IPS-18c (cell line): ENCODE data around the gene USP25.

Source experiments
- H3K4me3 ChIP-seq: 2 replicates; pipeline ENCODE4 v1.7.0; 2013; ENCODE audit warnings: low read depth, mild to moderate bottlenecking, low read length, moderate library complexity; ENCODE audit not compliant: insufficient read depth
- H3K9me3 ChIP-seq: one replicate; pipeline ENCODE4 v1.6.1; 2013; ENCODE audit warnings: mild to moderate bottlenecking, low read length, moderate library complexity; ENCODE audit not compliant: control insufficient read depth, insufficient read depth

USP25 gene, protein sequence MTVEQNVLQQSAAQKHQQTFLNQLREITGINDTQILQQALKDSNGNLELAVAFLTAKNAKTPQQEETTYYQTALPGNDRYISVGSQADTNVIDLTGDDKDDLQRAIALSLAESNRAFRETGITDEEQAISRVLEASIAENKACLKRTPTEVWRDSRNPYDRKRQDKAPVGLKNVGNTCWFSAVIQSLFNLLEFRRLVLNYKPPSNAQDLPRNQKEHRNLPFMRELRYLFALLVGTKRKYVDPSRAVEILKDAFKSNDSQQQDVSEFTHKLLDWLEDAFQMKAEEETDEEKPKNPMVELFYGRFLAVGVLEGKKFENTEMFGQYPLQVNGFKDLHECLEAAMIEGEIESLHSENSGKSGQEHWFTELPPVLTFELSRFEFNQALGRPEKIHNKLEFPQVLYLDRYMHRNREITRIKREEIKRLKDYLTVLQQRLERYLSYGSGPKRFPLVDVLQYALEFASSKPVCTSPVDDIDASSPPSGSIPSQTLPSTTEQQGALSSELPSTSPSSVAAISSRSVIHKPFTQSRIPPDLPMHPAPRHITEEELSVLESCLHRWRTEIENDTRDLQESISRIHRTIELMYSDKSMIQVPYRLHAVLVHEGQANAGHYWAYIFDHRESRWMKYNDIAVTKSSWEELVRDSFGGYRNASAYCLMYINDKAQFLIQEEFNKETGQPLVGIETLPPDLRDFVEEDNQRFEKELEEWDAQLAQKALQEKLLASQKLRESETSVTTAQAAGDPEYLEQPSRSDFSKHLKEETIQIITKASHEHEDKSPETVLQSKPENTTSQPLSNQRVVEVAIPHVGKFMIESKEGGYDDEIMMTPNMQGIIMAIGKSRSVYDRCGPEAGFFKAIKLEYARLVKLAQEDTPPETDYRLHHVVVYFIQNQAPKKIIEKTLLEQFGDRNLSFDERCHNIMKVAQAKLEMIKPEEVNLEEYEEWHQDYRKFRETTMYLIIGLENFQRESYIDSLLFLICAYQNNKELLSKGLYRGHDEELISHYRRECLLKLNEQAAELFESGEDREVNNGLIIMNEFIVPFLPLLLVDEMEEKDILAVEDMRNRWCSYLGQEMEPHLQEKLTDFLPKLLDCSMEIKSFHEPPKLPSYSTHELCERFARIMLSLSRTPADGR

DNA sequence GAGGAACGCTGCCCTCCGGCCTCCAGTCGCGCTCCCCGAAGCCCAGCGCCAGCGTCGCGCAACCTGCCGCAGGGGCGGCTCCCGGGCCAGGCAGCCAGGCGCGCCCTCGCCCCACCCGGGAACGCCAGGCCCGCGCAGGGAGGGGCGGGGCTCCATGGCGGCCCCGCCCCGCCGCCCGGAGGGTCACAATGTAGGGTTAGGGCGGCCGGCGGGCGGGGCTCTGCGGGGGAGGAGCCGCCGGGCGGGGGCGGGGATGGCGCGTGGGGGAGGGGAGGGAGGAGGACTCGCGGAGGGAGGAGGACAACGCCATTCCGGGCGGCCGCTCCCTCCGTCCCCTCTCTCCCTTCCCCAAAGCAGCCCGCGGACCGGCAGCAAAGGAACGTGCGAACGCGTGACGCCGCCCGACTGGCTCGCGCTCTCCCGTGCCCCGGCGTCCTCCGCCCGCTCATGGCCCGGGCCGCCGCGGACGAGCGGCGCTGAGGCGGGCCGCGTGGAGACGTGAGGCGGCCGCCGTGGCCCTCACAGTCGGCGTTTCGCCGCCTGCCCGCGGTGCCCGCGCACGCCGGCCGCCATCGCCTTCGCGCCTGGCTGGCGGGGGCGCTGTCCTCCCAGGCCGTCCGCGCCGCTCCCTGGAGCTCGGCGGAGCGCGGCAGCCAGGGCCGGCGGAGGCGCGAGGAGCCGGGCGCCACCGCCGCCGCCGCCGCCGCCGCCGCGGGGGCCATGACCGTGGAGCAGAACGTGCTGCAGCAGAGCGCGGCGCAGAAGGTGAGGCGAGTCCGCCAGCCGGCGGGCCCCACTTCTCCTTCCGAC is at the start of gene USP25:
USP25 (plus strand) TSS at position 309 of the 810 bp plus-strand sequence; CDS start at position 721, 412 bp downstream.
- H3K4me3 ChIP-seq = peak within 1 kb of the TSS; percentile 86
- no peaks in the 10 kb centered on the region for H3K9me3 ChIP-seq

DNA sequence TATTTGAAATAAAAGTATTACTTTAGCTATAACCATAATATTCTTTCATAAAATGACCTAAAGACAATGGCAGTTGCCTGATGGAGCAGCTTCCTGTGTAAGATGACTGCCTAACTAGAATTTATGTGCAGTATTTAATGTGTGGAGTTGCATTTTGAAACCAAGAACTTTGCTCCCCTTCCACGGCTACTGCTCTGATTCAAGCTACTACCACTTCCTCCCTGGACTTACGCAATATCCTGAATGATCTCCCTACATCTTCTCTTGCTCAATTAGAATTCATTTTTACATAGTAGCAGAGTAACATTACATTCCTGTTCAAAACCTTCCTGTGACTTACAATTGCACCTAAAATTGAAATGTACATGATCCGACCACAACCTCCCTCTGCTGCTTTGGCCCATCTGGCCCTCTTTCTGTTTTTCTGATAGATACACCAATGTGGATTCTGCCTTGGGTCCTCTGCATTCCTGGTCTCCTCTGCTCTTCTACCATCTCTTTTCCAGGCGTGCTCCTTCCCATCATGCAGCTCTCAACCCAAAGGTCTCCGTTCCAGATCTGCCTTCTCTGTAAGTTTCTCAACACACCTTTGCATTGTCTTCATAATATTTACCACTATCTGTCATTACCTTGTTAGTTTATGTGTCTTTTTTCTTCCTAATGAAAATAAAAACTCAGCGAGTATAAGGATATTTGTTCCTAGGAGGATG is 47.4 kb upstream of the USP25 start:
- Histone ChIP-seq H3K4me3 (no peak overlapping the region), H3K9me3 (no peaks in the 10 kb centered on the region)

DNA sequence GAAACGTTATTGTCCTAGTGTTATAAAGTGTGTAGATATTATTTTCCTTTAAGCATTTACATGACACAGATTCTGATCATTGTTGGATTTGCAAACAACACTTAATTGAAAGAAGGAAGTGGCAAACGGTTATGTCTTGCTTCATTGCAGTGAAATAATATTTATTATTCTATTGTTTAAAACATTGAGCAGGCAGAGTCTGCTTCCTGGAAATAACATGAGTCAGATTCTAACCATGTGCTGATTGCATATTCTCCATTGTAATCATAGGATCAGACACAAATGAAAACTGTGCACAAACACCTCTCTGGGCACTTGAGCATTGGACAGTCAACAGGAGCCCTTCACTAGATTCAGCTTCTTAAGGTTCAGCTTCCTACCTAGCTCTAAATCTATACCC is 46.8 kb upstream of the USP25 start:
- H3K9me3 ChIP-seq = no peaks in the 10 kb centered on the region
- H3K4me3 ChIP-seq = no peak overlapping the region

DNA sequence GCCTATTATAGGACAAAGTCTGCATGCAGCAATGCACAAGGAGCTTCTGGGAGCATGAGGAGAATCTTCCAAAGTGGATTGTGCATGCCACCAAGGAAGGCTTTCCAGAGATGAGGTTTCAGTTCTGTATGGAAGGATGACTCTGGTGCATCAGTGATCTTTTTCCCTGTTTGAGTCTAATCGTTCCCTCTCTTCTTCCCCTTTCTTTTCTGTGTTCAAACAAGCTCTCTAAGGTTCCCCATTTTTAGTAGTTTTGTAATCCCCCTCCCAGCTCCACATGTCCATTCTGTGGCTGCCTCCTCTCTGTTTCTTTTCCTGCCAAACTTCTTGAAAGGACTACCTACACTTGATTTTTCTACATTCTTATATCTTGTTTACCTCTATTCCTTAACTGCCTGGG is 43.3 kb upstream of the USP25 start:
- Histone ChIP-seq H3K4me3 (no peak overlapping the region), H3K9me3 (no peaks in the 10 kb centered on the region)

DNA sequence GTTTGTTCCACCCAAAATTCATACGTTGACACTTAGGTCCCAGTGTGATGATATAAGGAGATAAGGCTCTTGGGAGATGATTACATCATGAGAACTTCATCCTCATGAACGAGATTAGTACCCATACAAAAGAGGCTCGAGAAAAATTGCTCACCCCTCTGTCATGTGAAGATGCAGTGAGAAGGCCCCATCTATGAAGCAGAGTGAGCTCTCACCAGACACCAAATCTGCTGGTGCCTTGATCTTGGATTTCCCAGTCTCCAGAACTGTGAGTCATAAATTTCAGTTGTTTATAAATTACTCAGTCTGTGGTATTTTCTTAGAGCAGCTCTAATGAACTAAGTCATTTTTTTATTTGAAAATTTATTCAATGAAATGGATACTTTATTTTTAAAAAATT is 42.6 kb upstream of the USP25 start:
- no peaks in the 10 kb centered on the region for H3K9me3 ChIP-seq
- no peak overlapping the region for H3K4me3 ChIP-seq

DNA sequence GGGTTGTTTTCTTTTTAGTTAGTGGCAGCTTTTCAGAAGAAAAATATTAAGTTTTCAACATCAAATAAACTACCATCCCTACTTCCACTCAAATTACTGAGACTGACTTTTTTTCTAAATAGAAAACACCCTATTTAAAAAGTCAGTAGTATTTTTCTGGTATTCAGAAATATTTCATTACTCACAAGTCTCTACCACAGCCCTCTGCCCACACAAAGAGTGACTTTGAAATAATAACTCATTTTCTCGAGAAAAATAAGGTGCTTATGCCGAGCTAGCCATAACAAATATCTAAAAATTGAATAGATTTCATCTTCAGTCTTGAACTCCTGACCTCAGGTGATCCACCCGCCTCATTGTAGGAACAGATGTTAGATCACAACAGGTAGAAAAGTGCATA is 41.8 kb upstream of the USP25 start:
- no peak overlapping the region for H3K4me3 ChIP-seq
- H3K9me3 ChIP-seq = no peaks in the 10 kb centered on the region

DNA sequence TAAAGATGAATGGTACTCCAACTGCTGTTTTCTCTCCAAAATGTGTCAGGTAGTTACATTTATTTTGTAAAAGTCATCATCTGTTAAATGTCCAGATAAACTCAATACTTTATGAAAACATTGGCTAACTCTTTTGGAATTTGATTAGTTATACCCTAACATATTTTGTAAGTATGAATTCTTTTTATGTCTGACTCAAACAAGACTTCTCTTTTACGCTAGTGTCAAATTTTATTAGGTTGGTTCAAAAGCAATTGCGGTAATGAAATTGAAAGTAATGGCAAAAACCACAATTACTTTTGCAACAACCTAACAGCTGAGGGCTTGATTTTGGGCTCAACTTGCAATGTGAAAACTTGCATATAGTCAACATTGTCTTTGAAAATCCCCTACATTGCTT is 41.0 kb upstream of the USP25 start:
- no peaks in the 10 kb centered on the region for H3K9me3 ChIP-seq
- H3K4me3 ChIP-seq = no peak overlapping the region

DNA sequence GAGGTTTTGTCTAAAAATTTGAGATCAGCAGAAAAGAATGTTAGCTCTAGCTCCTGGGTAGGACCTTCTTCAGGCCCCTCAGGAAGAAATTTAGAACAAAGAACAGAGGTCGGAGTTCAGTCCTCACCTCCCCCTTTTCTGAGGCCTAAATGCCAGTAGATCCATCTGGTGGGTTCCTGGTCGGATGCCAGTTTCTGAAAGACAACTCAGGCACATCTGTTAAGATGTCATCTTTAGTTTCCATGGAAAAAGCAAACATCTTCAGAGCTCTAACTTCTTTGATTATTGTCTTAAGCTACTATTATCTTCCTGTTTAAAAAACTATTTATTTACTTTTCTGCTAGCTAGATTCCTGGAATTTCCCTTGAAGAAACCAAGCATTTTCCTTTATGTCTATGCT is 37.1 kb upstream of the USP25 start:
- Histone ChIP-seq H3K4me3 (no peak overlapping the region), H3K9me3 (no peaks in the 10 kb centered on the region)

DNA sequence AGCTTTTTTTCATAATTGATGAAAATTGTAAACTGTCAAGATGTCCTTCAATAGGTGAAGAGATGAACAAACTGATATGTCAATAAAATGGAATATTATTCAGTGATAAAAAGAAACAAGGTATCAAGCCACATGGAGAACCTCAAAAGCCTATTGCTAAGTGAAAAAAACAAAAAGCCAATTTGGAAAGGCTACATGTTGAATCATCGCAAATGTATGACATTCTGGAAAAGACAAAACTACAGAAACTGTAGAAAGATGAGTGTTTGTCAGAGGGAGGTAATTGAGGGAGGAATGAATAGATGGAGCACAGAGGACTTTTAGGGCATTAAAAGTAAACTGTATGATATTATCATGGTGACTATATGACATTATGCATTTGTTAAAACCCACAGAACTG is 34.5 kb upstream of the USP25 start:
- Histone ChIP-seq H3K9me3 (no peaks in the 10 kb centered on the region), H3K4me3 (no peak overlapping the region)

DNA sequence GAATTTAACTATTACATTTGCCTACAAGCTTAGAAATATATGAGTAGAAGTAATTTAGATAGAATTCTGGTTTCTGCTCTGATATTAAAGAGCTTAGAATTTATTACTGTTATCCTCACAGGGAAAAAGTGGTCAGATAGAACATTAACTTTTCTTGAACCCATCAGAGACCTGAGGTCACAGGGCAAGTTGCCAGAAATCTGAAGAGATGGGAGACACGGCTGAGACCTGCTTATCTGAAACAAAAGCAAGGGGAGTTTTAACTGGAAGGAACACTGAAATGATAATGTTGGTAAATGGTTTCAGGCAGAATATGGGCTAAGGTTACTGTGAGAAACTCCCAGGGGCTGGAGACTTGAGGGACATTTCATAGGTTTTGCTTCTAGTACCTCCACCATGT is 28.0 kb upstream of the USP25 start:
- Histone ChIP-seq H3K9me3 (peaks cover 5% of the 10 kb centered on the region), H3K4me3 (no peak overlapping the region)

DNA sequence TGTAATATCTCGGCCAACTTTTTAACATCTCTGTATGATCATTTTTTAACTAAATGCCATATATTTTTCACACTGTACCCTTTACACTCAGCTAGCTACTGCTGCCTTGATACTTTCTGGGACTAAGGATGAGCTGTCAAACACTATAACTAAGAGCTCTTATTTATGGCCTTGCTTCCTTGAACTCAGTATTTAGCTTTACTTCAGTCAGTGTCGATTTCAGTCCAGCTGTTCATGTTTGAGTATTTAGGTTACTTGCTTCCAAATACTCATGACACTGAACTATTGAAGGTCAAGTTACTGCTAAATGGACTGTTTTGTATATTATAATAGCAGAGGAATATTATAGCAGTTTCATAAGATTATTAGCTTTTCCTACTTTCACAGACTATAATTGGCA is 25.9 kb upstream of the USP25 start:
- H3K9me3 ChIP-seq = peaks cover 5% of the 10 kb centered on the region

DNA sequence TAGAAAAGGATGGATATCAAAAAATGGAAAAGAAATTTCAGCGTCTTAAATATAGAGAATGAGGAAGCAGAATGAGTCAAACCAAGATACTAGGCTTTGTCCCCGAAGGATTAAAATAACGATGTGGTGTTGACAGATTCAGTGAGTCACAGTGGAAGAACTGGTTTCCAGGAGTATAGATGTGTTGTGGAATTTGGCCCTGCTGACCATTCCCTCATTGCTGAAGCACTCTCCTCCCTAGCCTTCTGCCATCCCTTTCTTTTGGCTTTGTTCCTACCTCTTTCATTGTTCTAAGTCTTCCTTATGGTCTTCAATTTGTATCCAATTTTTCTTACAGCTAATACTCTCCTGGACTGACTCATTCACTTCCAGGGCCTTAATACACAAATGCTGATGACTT is 23.1 kb upstream of the USP25 start:
- Histone ChIP-seq H3K4me3 (no peak overlapping the region), H3K9me3 (peaks cover 5% of the 10 kb centered on the region)

More for the DNA sequence above, 25.9 kb upstream of the USP25 start:
- no peak overlapping the region for H3K4me3 ChIP-seq

DNA sequence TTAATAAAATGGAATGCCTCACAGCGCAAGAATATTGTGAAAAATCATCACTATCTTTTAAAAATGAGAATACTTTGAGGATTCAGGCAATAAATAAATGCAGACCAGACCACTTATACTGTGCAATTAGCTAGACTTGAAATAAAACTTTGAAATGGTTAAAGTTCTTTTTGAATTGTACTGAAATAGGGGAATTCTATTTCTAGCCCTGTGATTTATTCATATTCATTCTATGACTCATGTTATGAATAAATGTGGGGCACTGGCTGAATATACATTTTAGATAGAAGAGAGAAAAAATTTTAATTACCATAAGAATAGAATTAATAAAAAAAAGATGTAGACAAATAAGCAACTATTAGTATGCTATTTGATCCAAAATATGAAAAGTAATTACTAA is 16.4 kb upstream of the USP25 start:
- Histone ChIP-seq H3K9me3 (no peaks in the 10 kb centered on the region), H3K4me3 (no peak overlapping the region)

DNA sequence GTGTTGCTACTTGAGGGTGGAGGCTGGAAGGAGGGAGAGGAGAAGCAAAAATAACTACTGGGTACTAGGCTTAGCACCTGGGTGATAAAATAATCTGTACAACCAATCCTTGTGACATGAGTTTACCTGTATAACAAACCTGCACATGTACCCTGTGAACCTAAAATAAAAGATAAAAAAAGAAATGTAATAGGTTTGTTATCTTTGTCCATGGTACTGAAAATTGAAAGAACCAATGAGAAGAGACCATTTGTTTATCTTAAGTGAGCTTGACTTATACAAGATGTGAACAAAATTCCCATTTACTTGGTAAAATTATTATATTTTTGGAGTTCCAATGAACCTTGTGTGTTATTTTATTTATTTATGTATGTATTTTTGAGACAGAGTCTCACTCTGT is 11.1 kb upstream of the USP25 start:
- no peak overlapping the region for H3K4me3 ChIP-seq
- H3K9me3 ChIP-seq = no peaks in the 10 kb centered on the region

DNA sequence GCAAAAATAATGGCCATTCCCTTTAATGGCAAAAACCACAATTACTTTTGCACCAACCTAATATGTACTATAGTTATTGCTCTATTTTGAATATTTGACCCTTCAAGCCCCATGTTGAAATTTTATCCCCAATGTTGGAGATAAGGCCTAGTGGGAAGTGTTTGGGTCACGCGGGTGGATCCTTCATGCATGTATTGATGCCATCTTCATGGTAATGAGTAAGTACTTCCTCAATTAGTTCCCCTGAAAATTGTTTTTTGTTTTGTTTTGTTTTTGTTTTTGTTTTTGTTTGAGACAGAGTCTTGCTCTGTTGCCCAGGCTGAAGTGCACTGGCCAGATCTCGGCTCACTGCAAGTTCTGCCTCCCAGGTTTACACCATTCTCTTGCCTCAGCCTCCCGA is 9.8 kb upstream of the USP25 start:
- H3K9me3 ChIP-seq = no peaks in the 10 kb centered on the region
- H3K4me3 ChIP-seq = no peak overlapping the region

DNA sequence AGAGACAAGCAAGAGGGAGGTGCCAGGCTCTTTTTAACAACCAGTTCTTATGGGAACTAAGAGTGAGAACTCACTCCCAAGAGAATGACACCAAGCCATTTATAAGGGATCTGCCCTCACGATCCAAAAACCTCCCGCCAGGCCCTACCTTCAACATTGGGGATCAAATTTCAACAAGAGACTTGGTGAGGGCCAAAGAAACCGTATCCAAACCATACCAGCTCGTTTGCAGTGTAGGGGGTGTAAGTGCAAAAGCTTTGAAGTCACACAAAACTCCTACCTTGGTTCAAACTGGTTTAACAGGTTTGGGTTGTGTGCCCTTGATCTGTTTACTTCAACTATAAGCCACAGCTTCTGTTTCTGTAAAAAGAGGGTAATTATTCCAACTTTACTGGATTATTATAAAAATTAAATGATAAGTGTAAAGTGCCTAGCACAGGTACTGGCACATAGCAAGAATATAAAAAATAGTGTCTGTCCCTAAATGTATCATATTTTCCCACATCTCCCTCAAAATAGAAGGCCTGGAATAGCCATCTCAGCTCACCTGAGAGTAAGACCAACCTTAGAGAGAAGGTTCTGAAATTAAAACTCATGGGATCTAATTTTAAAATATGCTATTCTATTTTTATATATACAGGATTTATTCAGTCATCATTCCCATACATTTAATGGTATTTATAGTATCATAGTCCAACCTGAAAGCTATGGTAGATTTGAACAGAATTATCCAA is 7.0 kb upstream of the USP25 start:
- no peaks in the 10 kb centered on the region for H3K9me3 ChIP-seq
- H3K4me3 ChIP-seq = no peak overlapping the region
